Neutrophil (primary cell): Measurements from ENCODE around the gene C14orf119.

Experiments
- H3K27ac ChIP-seq: fragments of 200-600 bp; sonication (generic); 2 replicates; pipeline ENCODE4 v1.5.1; 2016; ENCODE audit warnings: mild to moderate bottlenecking, moderate library complexity
- H3K27me3 ChIP-seq: fragments of 200-600 bp; sonication (generic); 2 replicates; pipeline ENCODE4 v1.6.0; 2016; ENCODE audit warnings: mild to moderate bottlenecking
- H3K36me3 ChIP-seq: fragments of 200-600 bp; sonication (generic); 2 replicates; pipeline ENCODE4 v1.5.1; 2017
- H3K4me1 ChIP-seq, 2 experiments: fragments of 200-600 bp in 1 of 2; sonication (generic) in 1 of 2; 1 replicate in 1 of 2; 2 replicates in 1 of 2; pipeline versions ENCODE4 v1.5.1 to v1.6.1; 2013 to 2016; ENCODE audit warnings: low read depth in 1 of 2, low read length in 1 of 2, mild to moderate bottlenecking in 1 of 2, moderate library complexity in 1 of 2; ENCODE audit not compliant: control insufficient read depth in 1 of 2, insufficient read depth in 1 of 2
- H3K4me3 ChIP-seq, 2 experiments: fragments of 200-600 bp in 1 of 2; sonication (generic) in 1 of 2; 1 replicate in 1 of 2; 2 replicates in 1 of 2; pipeline ENCODE4 v1.5.1; 2013 to 2016; ENCODE audit warnings: low read depth in 1 of 2, low read length in 1 of 2, mild to moderate bottlenecking in 1 of 2, moderate library complexity in 1 of 2
- H3K9me3 ChIP-seq: fragments of 200-600 bp; sonication (generic); 2 replicates; pipeline ENCODE4 v1.5.1; 2016
- CTCF ChIP-seq: fragments of 200-600 bp; sonication (generic); IDR thresholded peaks from 2 replicates; pipeline ENCODE4 v1.5.1; 2016; ENCODE audit warnings: antibody characterized with exemption

C14orf119 gene

DNA sequence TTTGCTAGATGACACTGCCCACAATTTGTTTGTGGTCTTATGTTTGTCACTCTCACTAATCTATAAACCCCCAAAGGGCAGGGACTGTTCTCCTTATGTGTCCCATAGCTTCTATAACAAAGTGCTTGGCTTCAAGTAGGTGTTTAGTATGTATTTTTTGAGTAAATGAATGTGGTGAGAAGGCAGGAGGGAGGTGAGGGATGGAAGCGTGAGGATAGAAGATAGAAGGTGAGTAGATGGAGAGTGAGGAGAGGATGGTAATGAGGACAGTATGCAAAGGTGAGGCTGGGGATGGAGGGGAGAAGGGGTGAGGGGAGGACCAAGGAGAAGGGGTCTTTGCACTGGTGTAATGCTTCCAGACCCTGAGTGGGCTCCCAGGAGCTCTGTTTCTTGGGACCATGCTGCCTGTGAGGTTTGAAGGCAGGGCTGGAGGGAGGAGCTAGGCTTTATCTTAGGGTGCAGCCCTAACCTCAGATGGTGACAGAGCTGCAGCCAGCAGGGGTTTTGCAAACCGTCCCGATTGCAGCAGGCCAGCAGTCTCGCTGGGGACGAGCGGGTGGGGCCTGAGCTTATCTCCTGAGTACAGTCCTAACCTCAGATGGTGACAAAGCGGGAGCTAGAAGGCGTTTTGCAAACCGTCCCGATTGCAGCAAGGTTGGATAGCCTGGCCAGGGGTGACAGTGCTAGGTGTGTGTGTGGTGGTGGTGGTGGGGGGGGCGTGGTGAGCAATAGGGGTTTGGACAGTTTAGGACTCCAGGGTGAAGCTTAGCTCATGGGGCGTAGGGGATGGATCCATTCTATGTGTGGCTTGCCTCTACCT lies 17.3 kb downstream of the C14orf119 start:
- H3K36me3 ChIP-seq: no peaks in the 10 kb centered on the region
- no peak for TF ChIP-seq CTCF
- H3K27ac ChIP-seq: peak overlapping the region; percentile 90
- no peaks in the 10 kb centered on the region for H3K27me3 ChIP-seq
- H3K4me3 ChIP-seq: peak overlapping the region; percentile 1 to 18
- H3K4me1 ChIP-seq: peaks cover 79 to 81% of the 10 kb centered on the region in 2 experiments
- H3K9me3 ChIP-seq: no peaks in the 10 kb centered on the region

DNA sequence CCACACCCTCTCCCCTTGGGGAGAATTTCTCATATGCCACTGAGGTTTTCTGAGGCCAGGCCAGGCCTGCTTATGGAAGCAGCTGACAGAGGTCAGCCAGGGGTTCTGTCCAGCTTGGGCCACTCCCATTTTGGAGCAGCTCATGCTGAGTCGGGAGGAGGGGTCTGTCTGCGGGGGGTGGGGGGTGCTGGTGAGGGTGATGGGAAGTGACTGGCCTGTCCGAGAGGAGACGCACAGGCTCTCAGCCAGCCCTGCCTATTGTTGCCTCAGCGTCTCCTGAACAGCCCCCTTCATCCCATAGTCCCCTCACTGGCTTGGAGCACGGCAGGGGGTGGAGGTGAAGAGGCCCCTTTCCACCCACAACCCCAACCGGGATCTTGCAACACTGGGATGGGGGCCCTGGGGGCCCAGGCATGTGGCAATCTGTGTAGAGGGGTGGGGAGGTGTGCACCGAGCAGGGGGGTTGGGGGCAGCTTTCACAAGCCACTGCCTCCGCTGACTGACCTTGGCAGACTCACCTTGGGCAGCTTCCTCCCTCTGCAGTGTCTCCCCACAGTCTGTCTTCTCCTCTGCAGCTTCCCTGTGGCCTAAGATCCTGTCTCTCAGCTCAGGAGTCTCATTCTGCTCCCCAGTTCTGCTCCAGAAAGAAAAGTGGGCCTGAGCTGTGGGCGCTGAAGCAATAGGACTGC lies 18.3 kb downstream of the C14orf119 start:
- TF ChIP-seq CTCF: no peak
- Histone ChIP-seq H3K27me3 (no peaks in the 10 kb centered on the region), H3K4me1 (peaks cover 89 to 91% of the 10 kb centered on the region in 2 experiments), H3K27ac (peak overlapping the region; percentile 90), H3K36me3 (no peaks in the 10 kb centered on the region), H3K9me3 (no peaks in the 10 kb centered on the region), H3K4me3 (peak overlapping the region; percentile 18 to 24)

DNA sequence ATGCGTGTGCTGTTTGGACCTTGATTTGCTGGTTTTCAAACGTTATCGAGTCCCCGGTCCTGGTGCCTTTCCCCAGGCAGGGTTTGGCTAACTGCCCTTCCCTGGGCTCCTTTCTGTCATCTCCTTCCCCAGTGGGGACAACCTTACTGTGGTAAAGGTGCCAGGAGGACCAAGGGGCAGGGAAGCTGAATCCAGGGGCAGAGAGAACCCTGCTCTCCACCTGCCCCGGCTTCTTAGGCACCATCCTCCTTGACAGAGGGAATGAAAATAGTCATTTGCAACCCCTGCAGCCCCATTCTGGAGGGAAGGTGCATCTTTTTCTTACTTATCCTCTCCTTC lies 18.8 kb downstream of the C14orf119 start:
- Histone ChIP-seq H3K27me3 (no peaks in the 10 kb centered on the region), H3K9me3 (no peaks in the 10 kb centered on the region), H3K4me1 (peaks cover 92 to 96% of the 10 kb centered on the region in 2 experiments), H3K36me3 (no peaks in the 10 kb centered on the region), H3K27ac (peak overlapping the region; percentile 90), H3K4me3 (peak overlapping the region; percentile 16 to 24)
- TF ChIP-seq CTCF: no peak

DNA sequence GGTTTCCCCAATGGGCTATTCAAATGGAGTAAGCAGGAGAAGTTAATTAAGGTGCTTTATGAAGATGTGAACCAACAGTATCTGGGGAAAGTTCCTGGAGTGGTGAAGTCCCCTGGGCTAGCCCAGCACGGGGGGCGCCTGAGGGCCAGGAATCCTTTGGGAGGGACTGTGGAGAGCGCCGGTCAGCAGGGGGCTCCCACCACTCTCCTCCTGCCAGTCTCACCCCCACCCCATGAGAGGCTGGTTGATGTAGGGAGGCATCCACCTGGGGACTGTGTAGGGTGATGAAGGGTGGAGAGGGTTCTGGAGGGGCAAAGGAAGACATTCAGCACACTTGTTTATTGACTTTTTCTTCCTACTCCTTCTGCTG lies 19.3 kb downstream of the C14orf119 start:
- Histone ChIP-seq H3K27me3 (no peaks in the 10 kb centered on the region), H3K27ac (peak overlapping the region; percentile 90)

More for the DNA sequence above, 19.3 kb downstream of the C14orf119 start:
- H3K4me3 ChIP-seq: peak overlapping the region; percentile 16 to 17
- no peaks in the 10 kb centered on the region for H3K36me3 ChIP-seq
- TF ChIP-seq CTCF: no peak
- peaks cover 94 to 100% of the 10 kb centered on the region in 2 experiments for H3K4me1 ChIP-seq
- no peaks in the 10 kb centered on the region for H3K9me3 ChIP-seq
